GM19438 (cell line): ENCODE results near the gene LINS1.
"Not testable (repeated sequence)": the region's sequence is repeated elsewhere in the genome, so short reads cannot be mapped to it uniquely, and the experiment has no call there.

ENCODE experiments used
- ATAC-seq: cut with Tn5 transposase; IDR thresholded peaks from one replicate; pipeline ENCODE4 v1.9.1; 2021; ENCODE audit warnings: low read depth; ENCODE audit not compliant: unreplicated experiment

The LINS1 gene

DNA sequence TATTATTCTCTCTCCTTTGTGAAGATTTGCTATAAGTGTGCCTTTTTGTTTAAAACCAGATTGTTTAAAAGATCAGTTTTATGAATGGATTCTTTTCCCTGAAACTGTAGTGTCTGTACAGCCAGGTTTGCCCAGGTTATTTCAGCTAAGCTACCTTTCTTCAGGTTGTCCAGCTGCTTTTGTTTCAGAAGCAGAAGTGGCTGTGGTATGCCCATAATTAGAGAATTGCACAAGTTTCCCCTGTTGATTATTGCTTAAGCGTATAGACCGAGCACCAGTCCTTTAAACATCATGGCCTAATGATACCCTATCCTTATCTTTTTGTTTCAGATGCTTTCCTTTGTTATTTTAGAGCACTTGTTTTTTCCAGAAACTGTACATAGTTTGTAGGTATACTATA, 10.6 kb upstream of the LINS1 start:
- no peak for ATAC-seq

DNA sequence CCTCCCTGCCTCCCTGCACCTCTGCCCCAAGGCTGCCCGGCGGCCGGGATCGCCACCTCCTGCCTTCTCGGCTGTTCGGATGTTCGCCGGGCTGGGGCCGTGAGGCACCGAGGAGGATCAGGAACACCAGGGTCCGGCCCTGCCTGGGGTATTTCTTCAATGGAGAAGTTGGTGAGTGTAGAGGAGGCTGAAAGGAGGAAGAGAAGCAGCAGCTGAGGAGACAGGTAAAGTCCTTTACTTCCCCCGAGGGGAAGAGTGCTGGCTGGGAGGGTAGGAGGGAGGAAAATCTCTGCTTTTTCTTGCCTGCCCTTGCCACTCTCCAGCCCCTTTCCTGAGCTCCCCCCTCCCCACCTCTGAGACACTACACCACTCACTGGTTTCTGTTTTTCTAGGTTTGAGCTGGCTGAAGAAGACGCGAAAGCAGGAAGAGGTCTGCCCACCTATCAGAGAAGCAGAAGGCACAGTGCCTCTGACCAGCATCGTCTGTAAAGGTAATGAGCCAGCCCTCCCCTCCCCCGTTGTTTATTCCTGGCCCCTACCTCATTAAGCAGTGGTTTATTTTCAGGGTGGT, 924 bp upstream of the LINS1 start:
- ATAC-seq = peak; percentile 41

DNA sequence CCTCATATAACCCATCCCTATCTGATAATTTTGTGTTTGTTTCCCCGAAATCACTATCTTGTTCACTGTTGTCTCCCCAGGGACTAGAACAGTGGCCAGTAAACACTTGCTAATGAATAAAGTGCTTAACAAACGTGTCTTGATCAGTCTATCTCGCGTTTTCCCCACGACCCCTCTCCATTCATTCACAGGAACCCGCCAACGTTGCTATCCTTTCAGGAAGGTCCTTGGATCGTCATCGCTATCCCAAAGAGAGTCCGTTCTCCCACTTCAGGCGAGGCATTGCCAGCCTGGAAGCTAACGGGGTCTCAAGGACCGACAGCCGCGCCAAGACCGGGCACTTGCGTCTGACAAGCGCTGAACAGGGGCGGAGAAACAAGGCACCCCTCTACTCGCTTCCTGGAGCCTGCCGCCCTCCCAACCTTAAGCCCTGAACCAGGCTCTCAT, 344 bp downstream of the LINS1 start:
- peak; percentile 10 for ATAC-seq

DNA sequence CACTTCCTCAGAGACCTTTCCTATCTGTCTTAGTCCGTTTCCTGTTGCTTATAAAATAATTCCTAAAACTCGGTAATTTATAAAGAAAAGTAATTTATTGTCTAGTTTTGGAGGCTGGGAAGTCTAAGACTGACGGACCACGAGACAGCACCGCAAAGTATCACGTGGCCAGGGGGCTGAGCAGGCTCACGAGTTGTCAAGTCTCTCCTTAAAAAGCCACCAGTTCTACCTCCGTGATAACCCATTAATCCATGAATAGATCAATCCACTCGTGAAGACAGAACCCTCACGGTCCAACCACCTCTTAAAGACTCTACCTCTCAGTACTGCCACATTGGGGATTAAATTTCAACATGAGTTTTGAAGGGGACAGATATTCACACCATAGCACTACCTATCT, 821 bp downstream of the LINS1 start:
- no peak for ATAC-seq

DNA sequence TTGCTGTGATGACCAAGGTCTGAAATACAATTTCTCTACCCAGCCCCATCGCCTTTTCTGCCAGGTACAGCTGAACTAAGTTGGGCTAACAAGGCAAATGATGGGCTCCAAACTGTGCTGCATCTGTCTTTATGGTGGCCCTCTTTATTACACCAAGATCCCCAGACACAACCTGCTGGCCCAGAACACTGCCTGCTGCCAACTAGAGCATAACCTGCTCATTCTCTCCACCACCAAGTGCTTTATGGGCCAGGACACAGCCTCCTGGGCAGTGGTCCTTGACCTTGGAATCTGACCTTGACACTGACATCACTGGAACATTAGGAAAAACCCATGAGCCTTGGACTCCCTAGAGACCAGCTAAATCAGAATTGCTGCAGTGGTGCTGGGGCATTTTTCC, 3.3 kb downstream of the LINS1 start:
- no peak for ATAC-seq

DNA sequence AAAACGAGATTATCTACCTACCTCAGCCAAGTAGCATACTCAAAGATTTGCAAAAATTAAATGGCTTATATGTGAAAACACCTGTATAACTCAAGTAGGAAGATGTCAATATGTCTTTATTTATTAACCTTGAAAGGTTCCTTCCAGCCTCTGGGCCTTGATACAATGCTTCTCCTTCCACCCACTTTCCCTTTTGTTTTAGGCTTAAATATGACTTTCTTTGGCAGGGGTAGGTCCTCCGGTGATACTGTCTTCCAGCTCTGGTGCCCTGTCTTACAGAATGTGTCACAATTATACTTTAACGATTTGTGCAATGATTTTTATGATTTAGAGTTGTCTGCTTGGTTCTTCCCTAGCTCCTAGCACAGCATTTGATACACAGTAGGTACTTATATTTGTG, 4.1 kb downstream of the LINS1 start:
- ATAC-seq = no peak

DNA sequence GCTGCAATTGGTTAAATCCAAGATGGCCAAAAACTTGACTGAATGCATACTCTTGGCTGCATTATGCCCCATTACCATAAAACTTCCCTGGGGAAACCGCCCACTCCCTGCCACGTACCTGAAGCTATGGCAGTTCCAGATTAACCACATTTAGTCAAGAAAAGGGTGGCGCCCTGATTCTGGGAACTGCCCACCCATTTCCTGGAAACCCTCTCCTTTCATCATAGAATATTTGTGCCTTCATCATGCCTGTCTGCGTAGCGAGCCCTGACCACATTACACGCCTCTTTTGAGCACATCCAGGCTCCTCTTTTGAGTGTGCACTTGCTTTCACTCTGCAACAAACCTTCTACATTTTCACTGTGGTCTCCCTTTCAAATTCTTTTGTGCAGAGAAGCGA, 5.2 kb downstream of the LINS1 start:
- ATAC-seq = peak; percentile 80

DNA sequence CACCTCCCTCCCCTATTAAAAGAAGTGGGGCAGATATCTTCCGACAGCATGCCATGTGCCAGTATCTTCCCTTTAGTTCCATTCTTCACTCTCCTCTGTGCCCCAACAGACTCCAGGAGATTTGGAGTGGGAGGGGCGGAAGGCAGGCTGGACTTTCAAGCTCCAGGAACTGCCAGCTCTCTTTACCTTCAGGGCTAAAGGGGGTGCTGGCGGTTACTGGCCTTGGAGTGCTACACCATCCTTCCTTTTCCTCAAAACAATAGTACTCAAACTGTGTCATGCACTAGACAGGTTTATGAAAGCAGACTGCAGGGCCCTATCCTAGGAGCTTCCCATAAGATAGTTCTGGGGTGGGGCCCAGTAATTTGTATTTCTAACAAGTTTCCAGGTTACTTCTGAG, 6.0 kb downstream of the LINS1 start:
- ATAC-seq = no peak

DNA sequence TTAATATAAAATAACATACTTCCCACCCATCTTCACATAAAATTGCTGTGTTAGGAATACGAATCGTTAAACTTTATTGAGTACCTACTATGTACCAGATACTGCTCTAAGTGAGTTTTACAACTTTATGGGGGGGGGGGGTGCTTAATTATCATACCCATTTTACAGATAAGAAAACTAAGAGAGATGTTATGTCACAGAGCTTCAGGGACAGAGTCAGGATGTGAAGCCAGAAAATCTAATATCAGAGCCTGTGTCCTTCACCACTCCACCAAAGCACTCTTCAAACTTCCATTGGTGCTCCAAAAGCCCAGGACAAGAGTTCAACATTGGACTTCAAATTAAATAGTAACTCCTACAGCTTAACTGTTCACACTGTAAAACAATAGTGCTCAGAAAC, 8.6 kb downstream of the LINS1 start:
- no peak for ATAC-seq

DNA sequence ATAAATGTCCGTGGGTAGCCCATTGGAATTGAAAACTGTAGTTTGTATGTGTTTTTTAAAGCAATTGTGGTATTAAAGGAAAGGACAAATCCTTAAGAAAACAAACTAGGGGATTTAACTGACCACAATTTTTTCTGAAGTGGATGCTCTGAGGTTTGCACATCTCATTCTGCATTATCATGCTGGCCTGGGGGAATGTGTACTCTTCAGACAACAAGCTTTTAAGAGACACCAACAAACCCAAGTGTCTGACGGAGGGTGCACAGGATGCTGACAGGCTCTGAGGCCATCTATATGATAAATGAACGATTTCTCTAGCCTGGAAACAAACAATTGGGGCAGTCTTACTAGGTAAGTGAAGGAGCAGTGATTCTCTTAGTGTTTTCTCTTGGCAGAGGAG, 9.1 kb downstream of the LINS1 start:
- ATAC-seq = no peak

DNA sequence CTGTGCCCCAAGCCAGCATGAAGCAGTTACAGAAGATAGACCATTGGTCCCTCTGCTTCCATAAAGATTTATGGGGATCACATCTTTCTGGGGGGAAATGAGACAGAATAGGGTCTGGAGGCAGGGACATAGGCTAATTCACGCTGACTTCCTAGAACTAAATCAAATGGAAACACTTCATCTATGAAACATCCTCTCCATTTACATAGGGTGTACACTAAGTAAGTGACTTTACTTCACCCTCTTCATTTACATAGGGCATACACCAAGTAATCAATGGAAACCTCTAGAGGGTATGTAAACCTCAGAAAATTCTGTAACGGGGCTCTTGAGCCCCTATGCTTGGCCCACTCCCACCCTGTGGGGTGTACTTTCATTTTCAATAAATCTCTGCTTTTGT, 10.1 kb downstream of the LINS1 start:
- no peak for ATAC-seq

DNA sequence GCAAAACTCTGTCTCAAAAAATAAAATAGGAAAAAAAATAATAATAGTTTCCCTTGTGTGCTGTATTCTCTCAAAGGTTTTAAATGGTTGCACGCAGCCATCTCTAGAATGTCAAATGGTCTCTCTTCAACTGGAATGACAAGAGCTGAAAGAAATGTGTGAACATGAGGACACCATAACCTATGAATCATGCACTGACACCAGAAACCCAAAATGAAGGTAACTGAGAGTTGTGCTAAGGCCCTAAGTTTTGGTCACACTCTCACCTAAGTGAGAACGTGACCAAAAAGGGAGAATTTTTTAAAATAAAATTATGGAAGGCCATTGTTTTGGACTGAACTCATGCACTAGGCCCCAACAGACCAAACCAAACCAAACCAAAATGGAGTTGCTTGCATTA, 10.8 kb downstream of the LINS1 start:
- not testable (repeated sequence) for ATAC-seq

DNA sequence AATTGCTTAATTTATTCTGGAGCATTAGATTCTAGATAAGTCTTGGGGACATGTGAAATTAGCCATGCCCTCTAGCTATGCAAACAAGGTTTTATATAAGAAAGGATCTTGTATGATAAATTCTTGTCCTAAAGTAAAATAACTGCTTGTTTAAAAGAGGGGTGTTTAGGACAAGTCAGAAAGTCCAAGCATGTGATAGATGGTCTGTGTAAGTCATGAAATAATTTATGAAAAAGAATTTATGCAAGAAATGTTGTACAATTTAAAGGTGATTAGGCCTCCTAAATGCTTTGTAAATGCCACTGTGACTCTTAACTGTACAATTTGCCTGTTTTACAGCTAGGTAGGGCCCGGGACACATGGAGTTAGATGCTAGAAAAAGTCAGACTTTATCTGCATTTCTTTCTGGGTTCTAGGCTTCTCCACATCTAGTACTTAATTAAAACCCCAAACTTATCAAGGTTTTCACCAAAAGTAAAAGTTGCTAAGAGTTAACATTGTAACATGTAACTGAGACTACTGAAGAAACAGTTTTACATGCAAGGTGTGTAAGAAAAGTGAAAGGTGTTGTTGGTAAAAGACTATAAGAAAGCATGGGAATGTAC, 13.2 kb downstream of the LINS1 start:
- no peak for ATAC-seq

DNA sequence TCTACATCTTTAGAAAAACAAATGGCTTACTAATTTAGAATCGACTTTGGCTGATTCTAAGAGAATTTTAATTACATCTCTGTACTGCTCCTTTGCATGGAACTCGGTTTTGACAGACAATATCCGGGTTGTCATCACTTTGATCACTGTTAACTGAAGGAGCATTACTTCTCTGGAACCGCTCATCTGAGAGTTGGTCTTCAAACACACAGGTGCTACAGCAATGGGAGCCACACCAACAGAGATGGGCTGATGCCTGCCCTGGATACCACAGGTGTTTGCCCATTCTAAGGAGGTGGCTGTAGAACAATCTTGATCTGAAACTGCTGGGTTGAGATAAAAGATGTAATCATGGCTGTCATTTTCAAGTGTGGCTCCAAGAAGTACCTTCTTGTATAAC, 21.6 kb downstream of the LINS1 start:
- no peak for ATAC-seq

DNA sequence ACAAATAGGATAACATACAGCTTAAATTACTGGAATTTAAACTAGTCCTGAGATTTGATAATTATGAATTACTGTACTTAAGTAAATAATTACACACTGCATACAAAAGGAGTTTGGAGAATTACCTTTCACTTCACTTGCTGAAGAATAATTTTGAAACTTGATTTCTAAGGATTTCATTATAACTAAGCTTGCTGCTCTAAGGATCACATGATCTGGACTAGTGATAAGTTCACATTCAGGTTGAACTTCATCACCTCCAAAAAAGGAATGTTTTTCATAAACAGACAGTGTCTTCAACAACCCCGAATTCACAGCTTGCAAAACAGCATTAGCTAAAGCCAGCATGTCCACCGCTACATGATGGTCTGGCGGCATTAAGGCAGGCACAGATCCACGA, 28.5 kb downstream of the LINS1 start:
- no peak for ATAC-seq

DNA sequence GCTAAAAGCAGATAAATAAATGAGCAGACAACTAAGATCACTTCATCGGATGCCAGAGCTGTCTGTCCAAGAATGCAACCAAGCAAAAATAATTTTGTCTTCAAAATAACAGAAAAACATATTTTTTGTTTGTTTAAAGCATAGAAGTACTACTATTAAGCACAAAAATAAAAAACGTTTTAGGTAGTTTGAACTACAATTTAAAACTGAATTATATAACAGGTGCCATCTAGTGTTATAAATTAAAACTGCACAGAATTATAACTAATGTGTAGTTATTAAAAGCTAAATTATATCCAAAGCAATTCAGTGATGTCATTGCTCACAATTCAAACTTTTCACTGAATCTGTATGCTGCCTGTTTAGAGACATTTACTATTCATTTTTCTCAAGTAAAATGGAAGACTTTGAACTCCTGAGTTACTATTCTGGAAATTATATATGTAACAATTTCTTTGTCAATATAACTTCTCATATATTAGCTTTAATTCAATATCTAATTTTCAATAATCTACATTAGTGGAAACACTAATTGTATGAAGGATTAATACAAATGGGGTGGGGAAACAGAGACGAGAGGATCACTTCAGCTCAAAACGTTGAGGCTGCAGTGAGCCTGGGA, 29.5 kb downstream of the LINS1 start:
- ATAC-seq = no peak

DNA sequence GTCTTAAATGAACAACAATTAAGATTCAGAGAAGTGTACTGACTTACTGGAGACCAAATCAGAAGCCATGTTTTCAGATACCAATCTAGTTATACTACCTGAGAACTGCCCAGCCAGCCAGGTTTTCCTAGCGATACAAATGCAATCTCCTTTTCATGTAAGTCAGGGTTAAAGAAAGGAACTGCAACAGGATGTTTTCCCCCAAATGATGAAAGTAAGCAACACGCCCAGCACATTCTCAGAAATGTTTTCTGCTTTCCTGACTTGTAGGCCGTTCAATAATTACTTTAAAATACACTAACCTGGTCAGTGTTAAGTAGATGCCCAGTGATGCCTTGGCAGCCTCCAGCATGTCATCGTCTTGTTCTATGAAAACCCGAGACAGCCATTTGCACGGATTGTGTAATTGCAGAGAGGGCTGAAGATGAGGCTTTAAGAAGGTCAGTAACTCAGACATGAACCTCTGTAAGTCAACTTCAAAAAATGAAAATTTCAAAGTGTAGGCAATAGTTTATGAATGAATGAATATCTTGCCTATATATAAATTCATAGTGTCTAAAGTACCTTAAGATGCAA, 30.3 kb downstream of the LINS1 start:
- ATAC-seq = no peak

DNA sequence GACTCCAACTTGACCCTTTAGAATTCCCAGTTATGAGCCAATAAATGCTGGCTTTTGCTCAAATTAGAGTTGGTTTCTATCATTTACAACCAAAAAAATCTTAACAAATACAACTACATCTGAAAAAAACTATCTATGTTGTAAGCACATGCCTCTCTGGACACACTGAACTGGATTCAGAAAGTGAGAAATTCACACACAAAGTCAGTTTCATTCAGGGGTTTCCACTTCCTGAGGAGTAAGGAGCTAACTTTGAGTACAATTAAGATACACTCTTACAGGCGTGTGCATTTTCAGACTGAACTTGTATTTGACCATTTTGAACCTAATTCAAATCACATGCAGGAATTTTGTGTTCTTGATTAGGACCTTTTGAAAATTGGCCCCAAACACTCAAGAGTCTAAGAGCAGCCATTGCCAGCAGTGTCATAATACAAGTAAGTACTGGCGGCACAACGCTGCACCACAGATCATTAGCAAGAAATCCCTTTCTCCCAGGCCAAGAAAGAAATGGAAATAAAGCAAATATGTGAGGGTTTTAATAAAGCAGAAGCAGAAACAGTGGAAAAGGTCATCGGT, 31.2 kb downstream of the LINS1 start:
- peak; percentile 90 for ATAC-seq

DNA sequence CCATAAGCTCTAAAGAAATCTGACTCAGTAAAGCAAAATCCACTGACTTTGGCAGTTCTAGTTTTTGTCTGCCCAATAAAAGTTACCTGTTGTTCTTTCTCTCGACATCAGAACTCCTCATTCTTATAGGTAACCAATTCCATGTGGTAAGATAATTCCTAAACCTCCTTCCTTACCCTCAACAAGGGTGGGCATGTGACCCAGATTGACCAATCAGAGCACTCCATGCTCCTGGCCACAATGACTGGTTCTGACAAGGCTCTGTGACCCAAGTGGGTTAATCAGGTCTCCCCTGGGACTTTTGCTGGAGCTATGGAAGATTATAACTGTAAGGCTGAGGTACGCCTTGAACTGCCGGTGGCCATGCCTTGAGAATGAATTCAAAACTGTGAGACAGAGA, 31.7 kb downstream of the LINS1 start:
- ATAC-seq = no peak

DNA sequence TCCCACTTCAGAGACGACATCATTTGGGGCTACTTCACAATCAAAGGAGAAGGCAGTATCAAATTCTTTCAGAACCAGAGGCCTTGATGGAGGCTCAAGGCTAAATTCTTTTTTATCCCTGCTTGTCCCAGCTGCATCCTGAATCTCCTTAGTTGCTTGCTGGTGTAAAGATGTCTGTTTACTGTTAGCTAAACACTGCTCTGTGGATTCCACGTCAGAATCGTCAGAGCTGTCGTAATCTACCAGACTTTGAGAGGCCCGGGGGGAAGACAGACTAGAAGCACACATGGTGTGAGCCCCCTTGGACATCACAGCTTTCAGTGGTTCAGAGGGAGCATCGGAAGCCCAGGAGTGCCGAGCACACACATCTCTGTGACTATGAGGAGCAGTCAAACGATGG, 32.6 kb downstream of the LINS1 start:
- ATAC-seq = no peak

DNA sequence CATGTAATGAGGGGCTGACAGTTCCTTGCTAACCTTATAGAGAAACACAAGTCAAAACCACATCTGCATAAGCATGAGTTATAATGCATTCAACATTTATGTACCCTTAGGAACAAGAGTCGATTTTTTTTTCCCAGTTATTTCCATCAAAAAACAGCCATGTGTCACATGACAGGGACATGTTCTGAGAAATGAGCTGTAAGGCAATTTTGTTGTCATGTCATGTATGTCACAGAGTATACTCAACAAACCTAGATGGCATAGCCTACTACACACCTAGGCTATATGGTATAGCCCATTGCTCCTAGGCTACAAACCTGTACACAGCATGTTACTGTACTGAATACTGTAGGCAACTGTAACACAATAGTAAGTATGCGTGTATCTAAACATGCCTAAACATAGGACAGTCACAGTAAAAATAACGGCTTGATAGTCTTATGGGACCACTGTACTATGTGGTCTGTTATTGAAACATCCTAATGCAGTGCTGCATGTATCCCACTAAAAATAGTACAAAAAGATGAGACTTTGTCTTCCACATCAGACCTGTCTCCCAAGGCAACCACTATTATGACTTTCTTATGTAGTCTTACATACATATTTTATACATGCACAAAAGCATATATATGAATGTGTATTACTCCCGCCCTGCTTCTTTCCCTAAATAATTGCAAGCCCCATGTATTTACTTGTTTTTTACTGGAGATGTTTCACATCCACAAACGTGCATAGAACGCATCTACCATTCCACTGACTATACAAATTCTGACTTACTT, 34.9 kb downstream of the LINS1 start:
- no peak for ATAC-seq
